ENCODE data around the gene ADAM15. TPM values are rescaled to one million over a fixed set of nuclear protein-coding genes. Genes with fewer than 3 reads are reported as not detected.

Gene ADAM15
- total and polyA plus RNA-seq, 2 of the 8 experiments (the other 6 are each of a cell fraction or from before 2014, with no cell fraction given): 32.9 to 37.6 TPM

DNA sequence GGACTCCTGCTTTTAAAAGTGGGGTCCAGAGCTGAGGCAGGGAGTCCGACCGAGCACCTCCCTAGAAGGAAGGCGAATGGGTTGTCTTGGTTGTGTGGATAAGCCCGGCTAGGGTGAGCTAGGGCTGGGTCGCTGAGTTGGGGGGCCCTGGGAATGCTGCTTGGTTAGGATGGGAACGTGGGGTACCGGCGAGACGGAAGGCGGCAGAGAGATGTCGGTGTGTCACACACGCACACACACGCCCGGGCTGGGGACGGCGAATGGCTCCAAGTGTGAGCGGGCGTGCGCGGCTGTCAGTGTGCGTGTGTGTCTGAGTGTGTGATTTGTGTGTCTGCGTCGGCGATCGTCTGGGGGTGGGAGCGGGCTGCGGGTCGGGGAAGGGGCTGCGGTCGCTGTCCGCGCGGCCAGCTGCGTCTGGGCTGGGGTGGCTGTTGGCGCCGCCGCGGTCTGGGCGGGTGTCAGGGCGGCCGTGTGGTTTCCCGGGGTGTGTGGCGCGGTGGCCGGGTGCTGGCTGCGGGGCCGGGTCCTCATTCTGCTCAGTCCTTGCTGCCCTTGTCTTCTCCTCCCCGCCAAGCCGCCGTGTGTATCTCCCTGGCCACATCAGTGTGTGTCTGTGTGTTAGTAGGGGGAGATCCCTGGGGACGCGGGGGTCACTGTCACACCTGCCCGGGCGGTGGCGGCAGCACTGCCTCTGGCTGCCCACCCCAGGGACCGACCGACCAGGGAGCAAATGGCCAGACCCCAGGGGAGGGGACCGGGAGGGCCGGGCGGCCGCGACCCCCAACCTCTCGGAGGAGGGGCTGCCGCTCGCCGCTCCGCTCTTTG lies 28.6 kb downstream of the ADAM15 start (continued):
- TF ChIP-seq HDAC2 (IDR thresholded peaks at IDR 0.05; ENCODE audit: borderline replicate concordance in 1 of 2, low read depth in 2 of 2, low read length in 2 of 2): 0 out of 4 replicates have a peak, but pooled peaks of 1 of the 2 experiments have one; percentile 16

Data from H1 (cell line).